NCI-H128 (cell line): ENCODE measurements around the gene SEL1L.
A peak's percentile ranks its signal among the peaks of the same experiment; 100 is the strongest.
"Not testable (repeated sequence)": the region's sequence is repeated elsewhere in the genome, so short reads cannot be mapped to it uniquely, and the experiment has no call there.

Experiments used
- DNase-seq: peaks from one replicate; lab custom pipeline; 2025; ENCODE audit not compliant: unreplicated experiment; lab: John Stamatoyannopoulos, UW

The SEL1L gene

DNA sequence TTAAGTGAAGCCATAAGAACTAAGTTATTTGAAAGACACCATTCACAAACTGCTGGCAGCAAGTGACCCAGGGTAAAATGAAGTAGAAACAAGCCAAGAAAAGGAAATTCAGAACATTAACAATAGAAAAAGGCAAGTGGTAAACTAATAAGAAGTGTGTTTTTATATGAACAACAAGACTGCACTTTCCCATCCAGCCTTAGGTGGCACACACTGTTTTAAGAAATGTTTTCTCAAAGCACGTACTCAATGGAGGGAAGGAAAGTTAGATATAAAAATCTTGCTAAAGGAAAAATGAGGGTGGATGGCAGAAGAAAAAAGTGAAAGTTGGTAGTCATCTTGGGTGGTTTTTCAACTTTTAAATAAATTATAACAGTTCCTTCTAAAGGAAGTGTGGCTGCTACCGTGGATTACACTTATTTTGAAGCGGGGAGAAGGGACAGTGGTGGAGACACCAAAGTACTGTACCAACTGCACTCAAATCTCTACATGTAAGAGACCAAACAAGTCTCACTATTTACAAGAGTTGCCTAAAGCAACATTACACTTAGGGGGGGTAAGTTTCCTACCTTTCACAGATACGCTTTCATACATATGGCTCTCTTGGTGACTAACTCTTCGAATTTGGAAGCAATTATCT is 58.8 kb downstream of the SEL1L start:
- no peak for DNase-seq

DNA sequence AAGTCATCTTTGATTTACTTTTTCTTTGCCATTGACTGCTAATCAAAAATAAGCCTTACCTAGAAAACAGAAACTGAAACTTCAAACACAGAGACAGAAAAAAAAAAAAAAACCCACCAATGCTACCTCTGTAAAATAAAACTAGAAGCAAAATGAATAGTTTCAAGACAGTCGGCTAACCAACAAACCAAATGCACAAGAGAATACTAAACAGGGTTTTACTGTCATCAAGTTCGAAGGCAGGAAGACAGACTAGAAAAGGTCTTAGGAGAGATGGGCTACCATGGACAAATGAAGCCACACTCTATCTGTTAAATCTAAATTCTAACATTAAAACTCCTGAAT is 59.5 kb downstream of the SEL1L start:
- DNase-seq, result no peak

DNA sequence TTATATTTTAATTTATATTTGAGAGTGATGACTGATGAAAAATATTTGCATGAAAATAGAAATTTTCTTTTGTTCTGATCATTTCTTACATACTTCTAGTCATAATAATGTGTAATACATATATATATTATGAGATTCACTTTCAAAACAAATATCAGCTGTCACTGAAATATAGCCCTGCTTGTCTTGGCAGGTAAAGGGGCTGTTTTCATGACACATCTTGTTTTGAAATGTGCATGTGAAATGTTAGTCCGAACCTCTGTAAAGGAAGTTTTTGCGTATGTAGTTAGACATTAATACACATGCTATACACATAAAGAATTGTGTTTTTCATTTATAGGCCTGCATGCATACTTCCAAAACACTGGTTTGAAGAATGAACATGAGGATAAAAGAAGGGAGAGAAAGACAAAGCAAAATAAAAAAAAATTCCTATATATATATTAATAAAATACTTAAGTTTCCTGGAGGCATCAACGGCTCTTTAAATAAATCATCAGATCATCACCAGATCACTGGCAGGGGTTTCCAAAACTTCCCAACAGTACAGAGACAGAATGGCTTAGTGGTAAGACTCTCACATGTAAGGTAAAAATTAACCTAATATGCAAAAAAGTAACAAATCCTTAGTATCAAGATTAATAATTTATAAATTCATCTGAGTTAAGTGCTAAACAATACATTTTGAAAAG is 60.1 kb downstream of the SEL1L start:
- no peak for DNase-seq

DNA sequence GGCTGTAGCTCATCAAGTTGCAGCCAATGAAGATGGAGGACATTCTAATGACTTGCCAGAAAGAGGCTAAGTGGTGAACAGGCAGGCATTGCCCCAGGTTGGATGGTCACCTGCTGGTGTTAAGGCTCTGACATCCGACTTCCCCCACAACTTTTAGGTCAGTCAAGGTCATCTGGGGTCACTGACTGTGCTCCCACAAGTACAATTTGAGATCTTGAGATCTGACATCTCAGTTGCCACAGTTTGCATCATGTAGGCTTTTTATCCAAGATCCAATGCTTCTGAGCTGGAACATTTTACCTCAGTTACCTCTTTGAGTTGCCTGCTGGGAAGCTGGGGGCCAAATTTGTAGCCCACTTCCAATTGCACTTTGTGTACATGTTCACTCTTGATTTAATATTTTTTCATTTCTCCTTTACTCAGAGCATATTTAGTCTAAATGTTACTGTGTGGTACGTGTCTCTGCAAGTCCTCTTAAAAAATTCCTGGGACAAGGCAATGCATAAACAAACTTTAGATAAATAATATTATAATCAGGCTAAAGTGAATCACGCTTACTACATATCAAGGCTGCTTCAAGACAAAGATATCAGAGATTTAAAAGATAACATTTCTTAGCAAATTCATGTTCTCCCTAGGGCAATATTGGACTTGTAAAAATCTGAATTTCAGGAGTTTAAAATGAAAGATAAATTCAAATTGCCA is 61.4 kb downstream of the SEL1L start:
- DNase-seq, result no peak

DNA sequence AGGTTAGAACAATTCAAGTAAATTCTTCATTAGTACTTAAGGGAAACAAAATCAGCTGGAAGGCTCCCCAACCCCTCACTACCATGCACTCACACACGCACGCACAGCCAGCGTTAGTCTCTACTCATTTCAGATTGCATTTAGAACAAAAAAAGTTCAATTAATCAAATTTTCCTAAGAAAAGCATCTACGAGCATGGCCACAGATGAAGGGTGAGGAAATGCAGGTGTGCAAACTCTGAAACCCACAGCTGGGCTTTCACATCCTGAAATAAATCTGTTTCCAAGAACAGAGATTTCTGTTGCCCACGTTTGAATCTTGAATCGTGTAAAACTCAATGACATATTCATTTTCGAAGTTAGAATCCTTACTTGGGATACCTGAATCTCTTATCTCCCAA is 62.6 kb downstream of the SEL1L start:
- DNase-seq, result no peak

DNA sequence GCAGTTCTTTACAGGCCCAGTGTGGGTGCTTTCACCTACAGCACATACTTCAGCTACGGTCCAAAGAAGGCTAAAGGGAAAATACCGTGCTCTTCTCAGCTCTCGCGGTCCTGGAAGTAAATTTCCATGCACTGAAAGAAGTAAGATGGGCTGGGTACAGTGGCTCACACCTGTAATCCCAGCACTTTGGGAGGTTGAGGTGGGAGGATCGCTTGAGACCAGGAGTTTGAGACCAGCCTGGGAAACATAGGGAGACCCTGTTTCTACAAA is 63.2 kb downstream of the SEL1L start:
- DNase-seq, result not testable (repeated sequence)

DNA sequence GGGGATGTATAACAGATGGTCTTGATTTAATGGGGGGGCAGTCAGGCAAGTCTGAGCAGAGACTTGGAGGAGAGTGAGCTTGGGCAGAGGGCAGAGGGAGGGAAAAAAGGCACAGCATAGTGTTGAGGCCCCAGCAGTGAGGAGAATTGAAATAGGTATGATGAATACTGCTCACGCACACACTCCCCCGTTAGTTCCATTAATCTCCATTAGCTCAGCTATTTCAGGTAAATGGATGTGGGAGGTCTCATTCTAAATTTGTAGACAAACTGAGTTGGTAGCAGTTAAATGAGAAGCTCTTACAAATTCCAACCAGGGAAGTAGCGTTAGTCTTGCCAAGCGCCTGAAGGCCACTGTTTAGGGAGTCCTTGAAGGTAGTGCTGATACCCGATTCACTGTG is 66.8 kb downstream of the SEL1L start:
- DNase-seq, result no peak

DNA sequence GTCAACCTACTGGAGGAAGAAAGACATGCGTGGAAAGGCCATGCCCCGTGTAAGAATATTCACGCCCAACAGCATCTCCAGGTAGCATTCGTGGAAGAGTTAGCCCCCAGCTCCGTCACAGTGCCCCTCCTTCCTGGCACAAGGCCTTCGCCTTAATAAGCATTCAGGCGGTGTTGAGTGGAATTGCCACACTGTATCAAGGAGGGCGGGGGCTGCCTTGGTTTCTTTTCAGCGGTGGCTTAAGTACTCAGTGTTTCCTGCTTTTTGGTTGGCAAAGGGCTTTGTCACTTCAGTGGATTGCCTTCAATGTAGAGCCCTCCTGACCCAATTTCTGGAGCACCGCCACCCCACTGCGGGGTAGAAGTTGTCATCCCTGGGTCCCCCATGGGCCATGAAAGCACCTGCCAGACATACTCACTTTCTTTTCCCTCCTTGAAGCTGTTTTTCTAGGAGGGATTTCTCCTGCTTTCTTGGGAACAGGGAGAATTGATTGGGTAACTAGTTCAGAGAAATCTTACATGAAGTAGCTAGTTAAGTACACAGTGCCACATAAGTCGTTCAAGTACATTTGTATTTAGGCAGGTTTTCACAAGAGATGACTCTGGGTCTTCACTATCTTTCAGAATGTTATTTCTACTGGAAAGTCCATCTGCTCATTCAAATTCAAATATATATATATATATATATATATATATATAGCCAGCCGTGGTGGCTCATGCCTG is 68.0 kb downstream of the SEL1L start:
- no peak for DNase-seq

DNA sequence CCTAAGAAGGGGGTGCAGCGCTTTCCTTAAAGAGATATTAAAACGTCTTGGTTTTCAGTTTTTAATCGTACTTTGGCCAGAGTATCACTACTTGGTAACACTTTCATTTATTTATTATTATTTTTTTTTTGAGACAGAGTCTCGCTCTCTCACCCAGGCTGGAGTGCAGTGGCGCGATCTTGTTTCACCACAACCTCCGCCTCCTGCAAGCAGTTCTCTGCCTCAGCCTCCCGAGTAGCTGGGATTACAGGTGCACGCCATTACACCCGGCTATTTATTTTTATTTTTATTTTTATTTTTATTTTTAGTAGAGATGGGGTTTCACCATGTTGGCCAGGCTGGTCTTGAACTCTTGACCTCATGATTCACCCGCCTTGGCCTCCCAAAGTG is 68.7 kb downstream of the SEL1L start:
- not testable (repeated sequence) for DNase-seq

DNA sequence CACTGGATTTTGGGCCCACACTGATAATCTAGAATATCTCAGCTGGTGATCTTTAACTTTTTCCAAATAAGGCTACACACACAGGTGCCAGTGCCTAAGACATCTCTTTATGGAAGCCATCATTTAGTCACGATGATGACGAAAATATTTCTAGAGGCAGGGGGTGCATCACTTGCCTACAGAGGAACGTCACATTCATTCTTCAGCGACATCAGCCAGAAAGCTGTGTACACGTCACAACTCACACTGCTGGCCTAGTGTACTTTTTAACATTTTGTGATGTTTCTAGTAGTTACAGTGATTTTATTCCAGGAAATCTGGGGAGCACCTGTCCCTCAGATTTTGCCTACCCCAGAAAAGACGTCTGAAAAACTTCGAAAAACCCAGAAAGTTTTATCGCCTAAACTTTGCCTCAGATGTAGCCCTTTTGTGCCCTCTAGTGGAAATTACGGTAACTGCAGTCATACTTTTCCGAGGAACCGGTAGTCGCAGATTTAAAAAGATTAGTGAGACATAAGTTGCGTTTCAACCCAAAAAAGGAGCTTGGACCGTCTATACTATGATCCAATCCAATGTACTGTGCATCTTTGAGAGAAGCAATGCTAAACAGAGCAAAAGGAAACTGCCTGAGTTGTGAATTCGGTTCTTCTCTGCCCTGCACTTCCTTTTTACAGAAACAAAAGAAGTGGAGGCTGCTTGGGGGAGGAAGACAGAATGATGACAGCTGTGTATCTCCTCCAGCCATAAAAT is 69.2 kb downstream of the SEL1L start:
- DNase-seq, result peak; percentile 67

DNA sequence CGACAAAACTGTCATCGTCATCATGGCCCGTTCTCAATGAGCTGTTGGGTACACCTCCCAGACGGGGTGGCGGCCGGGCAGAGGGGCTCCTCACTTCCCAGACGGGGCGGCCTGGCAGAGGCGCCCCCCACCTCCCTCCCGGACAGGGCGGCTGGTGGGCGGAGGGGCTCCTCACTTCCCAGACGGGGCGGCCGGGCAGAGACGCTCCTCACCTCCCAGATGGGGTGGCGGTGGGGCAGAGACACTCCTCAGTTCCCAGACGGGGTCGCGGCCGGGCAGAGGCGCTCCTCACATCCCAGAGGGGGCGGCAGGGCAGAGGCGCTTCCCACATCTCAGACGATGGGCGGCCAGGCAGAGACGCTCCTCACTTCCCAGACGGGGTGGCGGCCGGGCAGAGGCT is 71.3 kb downstream of the SEL1L start:
- DNase-seq, result not testable (repeated sequence)

DNA sequence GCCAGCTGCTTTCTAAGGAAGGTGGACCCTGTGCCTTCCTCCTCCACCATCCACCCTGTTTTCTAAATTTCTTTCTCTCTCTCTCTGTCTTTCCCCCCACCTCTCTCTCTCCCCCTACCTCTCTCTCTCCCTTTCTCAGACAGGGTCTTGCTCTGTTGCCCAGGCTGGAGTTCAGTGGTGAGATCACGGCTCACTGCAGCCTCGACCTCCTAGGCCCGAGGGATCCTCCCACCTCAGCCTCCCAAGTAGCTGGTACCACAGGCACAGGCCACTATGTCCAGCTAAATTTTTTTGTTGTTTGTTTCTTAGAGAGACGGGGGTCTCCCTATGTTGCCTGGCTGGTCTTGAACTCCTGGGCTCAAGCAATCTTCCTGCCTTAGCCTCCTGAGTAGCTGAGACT is 73.7 kb downstream of the SEL1L start:
- DNase-seq, result no peak

DNA sequence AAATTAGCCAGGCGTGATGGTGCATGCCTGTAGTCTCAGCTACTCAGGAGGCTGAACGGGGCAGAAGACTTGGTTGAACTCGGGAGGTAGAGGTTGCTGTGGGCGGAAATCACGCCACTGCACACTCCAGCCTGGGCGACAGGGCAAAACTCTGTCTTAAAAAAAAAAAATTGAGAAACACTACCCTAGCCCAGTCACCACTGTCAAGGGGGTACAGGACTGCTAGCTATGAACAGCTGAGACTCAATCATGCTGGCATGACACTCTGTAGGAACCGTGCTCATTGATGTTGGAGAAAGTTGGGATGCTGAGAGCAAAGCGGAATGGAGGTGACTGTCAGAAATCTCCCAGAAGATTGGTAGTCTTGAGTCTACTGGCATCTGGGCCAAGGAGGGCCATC is 75.3 kb downstream of the SEL1L start:
- DNase-seq, result no peak

DNA sequence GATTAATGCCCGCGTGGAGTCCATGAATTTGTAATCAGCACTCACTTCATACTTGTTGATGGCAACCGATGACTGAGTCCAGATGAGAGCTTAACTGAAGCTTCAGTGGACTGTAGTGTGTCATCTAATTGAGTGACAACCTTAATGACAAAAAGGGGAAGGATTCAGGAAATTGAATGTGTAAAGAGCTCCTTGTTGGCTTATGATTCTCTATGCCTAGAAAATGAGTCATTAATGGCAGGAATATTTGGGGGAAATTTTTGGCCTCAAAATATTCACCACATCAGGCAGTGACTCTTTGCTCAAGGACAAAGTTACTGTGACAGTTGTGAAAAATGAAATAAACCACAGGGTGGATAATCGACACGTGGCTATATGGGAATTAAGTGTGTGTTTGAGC is 78.3 kb downstream of the SEL1L start:
- DNase-seq, result no peak

DNA sequence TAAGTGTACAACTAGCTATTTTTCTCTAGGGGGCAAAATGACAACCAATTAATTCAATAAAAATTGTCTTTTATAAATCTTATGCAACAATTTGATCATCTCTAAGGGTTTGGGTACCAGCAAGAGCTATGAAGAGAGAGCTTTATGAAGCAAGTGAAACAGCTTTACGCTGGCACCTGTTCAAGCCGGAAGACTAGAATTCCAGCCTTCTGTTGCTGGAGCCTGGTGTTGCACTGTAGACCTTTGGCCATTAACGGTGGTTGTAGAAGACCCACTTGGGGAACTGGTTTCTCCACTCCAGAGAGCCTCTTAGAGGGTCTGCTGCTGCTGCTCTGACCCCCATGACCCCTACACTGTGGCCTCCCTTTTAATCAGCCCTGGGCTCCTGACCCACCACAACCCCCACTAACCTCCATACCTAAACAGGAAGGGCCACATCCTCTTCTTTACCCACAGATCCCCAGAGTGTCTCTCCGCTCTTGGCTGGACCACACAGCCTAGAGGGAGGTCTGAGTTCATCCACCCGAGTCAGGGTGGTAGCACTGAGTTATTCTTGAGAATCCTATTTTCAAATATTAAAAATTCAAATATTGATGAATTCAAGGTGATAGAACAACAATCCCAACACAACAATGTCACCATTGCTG is 79.0 kb downstream of the SEL1L start:
- no peak for DNase-seq

DNA sequence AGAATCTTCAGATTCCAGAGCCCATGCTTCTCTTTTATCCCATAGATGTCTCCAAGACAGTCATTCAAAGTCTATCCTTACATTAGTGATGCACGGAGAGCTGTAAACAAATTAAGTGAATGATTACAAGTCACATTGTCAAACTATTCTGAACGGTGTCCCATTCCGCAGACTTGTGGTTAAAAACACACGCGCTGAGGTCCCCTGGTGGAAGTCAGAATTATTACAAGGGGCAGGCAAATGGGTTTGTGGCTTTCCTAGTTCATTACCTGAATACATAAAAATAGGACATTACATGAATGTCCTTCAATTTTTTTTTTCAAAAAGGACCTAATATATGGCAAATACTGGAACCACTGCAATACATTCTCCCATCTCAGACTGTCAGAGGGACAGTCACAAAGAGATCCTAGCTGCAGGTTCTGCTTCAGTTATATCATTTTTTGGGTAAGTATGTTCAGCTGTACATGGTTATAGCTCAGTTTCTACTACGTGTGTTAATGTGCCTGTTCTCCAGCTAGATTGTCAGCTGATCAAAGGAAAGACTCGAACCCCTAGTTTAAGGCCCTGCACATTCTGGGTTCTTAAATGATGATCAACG is 80.4 kb downstream of the SEL1L start:
- DNase-seq, result peak; percentile 43

DNA sequence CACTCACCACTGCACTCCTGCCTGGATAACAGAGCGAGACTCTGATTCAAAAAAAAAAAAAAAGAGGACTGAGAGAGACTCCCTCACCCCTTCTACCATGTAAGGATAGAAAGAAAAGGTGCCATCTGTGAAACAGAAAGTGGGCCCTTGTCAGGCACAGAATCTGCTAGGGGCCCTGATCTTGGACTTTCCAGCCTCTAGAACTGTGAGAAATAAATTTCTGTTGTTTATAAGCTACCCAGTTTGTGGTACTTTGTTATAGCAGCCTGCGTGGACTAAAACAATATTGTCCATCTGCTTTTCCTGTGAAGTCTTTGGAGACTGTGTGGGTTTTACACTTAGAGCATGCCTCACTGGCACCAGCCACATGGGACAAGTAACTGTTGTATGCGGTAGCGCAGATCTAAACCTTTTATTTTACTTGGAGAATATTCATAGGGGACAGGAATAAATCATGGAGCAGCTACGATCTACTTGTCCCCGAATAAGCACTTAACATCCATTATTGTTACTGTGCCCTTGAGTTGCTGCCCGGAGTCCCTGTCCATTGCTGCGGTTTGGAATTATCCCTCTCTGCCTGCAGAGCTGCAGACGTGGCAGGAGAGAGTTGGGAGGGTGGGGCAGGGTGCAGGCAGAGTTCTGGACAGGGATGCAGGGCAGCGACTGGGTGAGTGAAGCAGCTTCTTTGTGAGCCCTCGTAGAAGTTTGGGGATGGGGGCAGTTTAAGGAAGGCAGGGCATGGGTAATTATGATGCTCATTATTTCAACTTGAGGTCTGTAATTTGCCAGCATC is 81.1 kb downstream of the SEL1L start:
- no peak for DNase-seq

DNA sequence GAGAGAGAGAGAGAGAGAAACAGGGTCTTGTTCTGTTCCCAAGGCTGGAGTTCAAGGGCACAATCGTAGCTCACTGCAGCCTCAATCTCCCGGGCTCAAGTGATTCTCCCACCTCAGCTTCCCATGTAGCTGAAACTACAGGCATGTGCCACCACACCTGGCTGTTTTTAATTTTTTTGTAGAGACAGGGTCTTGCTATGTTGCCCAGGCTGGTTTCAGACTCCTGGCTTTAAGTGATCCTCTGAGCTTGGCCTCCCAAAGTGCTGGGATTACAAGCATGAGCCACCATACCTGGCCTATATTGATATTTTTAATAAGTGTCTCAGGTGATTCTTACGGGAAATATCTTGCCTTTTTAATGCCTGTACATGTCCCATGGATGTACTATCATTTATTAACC is 82.7 kb downstream of the SEL1L start:
- DNase-seq, result no peak

DNA sequence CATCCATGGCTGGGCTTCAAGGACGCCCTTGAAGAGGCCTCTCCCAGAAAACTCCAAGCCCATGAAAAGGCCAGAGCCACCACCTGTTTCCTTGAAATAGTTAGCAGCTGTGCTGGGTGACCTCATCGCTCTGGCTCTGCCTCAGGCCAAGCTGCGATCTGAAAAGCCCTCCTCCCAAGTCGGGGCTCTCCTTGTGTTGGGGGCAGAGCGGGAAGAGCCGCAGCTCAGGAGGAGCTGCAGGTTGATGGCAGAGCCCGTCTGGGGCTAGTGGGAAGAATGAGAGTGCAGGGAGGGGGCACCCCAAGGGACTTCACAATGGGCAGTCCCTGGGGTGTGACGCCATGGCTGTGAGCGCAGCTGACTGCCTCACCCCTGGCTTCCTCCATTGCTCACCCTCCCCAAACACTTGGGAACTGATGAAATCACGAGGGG is 83.5 kb downstream of the SEL1L start:
- no peak for DNase-seq

DNA sequence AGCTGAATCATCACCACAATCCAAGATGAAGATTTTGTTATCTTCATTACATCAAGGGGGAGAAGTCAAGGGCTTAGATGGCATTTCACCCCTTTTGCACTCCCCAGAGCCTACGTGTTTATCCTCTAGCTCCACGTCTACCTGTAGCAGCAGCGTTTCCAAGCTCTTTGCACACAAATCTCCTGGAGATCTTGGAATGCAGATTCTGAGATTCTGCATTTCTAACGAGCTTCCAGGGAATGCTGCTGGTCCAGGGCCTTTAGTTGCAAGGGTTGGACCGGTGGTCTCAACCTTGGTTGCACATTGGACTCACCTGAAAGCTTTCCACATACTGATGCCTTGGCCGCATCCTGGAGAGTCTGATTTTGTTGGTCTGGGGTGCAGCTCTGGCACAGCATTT is 84.1 kb downstream of the SEL1L start:
- no peak for DNase-seq
